ENCODE measurements around the gene ADGRA1. TPM values are rescaled to one million over a fixed set of nuclear protein-coding genes. Genes with fewer than 3 reads are reported as not detected.
"Not testable (repeated sequence)": the region's sequence is repeated elsewhere in the genome, so short reads cannot be mapped to it uniquely, and the experiment has no call there.

Gene ADGRA1
- polyA plus RNA-seq, 12 donors: 1.4 to 5.0 (median 2.6) TPM; not detected in 1

GRCh38 chr10:133127291-133128125 is 39.8 kb downstream of the ADGRA1 start:
- no peak for DNase-seq

GRCh38 chr10:133128126-133129070 is 40.7 kb downstream of the ADGRA1 start:
- no peak for DNase-seq

GRCh38 chr10:133129071-133129858 is 41.5 kb downstream of the ADGRA1 start:
- no peak for DNase-seq

GRCh38 chr10:133129859-133130495 is 42.3 kb downstream of the ADGRA1 start:
- DNase-seq: no peak

- DNase-seq: no peak
Measured at GRCh38 chr10:133130602-133131001, 42.9 kb downstream of the ADGRA1 start.

- no peak for DNase-seq
Measured at GRCh38 chr10:133131053-133131452, 43.3 kb downstream of the ADGRA1 start.

- no peak for DNase-seq
Measured at GRCh38 chr10:133131734-133132472, 44.2 kb downstream of the ADGRA1 start.

GRCh38 chr10:133132473-133133291 is 45.0 kb downstream of the ADGRA1 start:
- DNase-seq: no peak

- no peak for DNase-seq
Measured at GRCh38 chr10:133133471-133134231, 45.9 kb downstream of the ADGRA1 start.

GRCh38 chr10:133134411-133135115 is 46.8 kb downstream of the ADGRA1 start:
- no peak for DNase-seq

GRCh38 chr10:133135116-133135465 is 47.4 kb downstream of the ADGRA1 start:
- DNase-seq: no peak

GRCh38 chr10:133137486-133138145 is 49.9 kb downstream of the ADGRA1 start:
- DNase-seq: not testable (repeated sequence)

GRCh38 chr10:133139551-133140065 is 51.9 kb downstream of the ADGRA1 start:
- DNase-seq: no peak

GRCh38 chr10:133140417-133141143 is 52.9 kb downstream of the ADGRA1 start:
- DNase-seq: no peak

GRCh38 chr10:133141144-133141957 is 53.6 kb downstream of the ADGRA1 start:
- DNase-seq: no peak

- DNase-seq: no peak
Measured at GRCh38 chr10:133141958-133142340, 54.2 kb downstream of the ADGRA1 start.

Data from muscle of arm (tissue), 12 donors.